Endothelial cell of umbilical vein (primary cell): ENCODE measurements around the gene GSPT1. TPM values are rescaled to one million over a fixed set of nuclear protein-coding genes. Genes with fewer than 3 reads are reported as not detected.
"Not testable (repeated sequence)": the region's sequence is repeated elsewhere in the genome, so short reads cannot be mapped to it uniquely, and the experiment has no call there.

Experiments
- BruUV-seq: library from RNA; stranded (reverse); fragments of 400-500 nt; replicated peaks from 2 replicates; lab custom pipeline; 2021; lab: Mats Ljungman, UMichigan
- CTCF ChIA-PET: fragments of 300-600, 350-600 bp; sonication (Branson Sonifier 250); formaldehyde crosslinking; loops from one replicate; lab custom pipeline; 2021; ENCODE audit warnings: antibody characterized with exemption, inconsistent platforms; lab: Charles Lee
- POLR2A ChIA-PET: fragments of 300-600, 350-600 bp; sonication (Branson Sonifier 250); formaldehyde crosslinking; loops from one replicate; lab custom pipeline; 2021; ENCODE audit warnings: antibody characterized with exemption, inconsistent platforms; lab: Charles Lee
- DNase-seq: peaks from one replicate; pipeline ENCODE4 v3.0.0-alpha.2; 2011; ENCODE audit warnings: low read depth, low spot score
- FAIRE-seq: peaks from 2 replicates; lab custom pipeline; 2011; peaks lifted over from hg19 to GRCh38; lab: Jason Lieb, UNC
- H2AFZ ChIP-seq: 2 replicates; pipeline ENCODE4 v1.6.0; 2012; ENCODE audit warnings: low read depth, low read length, control low read depth, inconsistent platforms
- H3K27ac ChIP-seq: 2 replicates; pipeline ENCODE4 v1.5.1; 2011; ENCODE audit warnings: low read depth, mild to moderate bottlenecking, control low read depth, low read length, moderate library complexity; ENCODE audit not compliant: insufficient read depth
- H3K27me3 ChIP-seq, 2 experiments: 2 replicates each; pipeline versions ENCODE4 v1.6.0 to v1.6.1; 2011; ENCODE audit warnings: low read length in 2 of 2, mixed read lengths in 1 of 2; ENCODE audit not compliant: control insufficient read depth in 2 of 2, insufficient read depth in 2 of 2
- H3K36me3 ChIP-seq, 2 experiments: 2 replicates in 1 of 2; 3 replicates in 1 of 2; pipeline ENCODE4 v1.5.1; 2011; ENCODE audit warnings: low read length in 2 of 2, mild to moderate bottlenecking in 1 of 2, moderate library complexity in 1 of 2; ENCODE audit not compliant: control insufficient read depth in 2 of 2, insufficient read depth in 2 of 2; ENCODE audit errors: extremely low read depth in 1 of 2
- H3K4me1 ChIP-seq: 3 replicates; pipeline ENCODE4 v1.5.1; 2011; ENCODE audit warnings: mild to moderate bottlenecking, low read length; ENCODE audit not compliant: control insufficient read depth, insufficient read depth; ENCODE audit errors: extremely low read depth
- H3K4me2 ChIP-seq: 2 replicates; pipeline ENCODE4 v1.6.1; 2011; ENCODE audit warnings: low read length, control low read depth, mixed read lengths; ENCODE audit not compliant: insufficient read depth
- H3K4me3 ChIP-seq, 3 experiments: fragments of 200-600 bp in 1 of 3; sonication (generic), shearing (Covaris generic) in 1 of 3; replicated peaks in 1 of 3; 2 replicates each; pipeline ENCODE4 v1.5.1; 2011 to 2016; ENCODE audit warnings: control low read depth in 3 of 3, low read length in 3 of 3, mild to moderate bottlenecking in 2 of 3, inconsistent platforms in 1 of 3, low read depth in 1 of 3, moderate library complexity in 1 of 3; ENCODE audit not compliant: insufficient read depth in 1 of 3
- H3K79me2 ChIP-seq: 2 replicates; pipeline ENCODE4 v1.6.0; 2012; ENCODE audit warnings: low read length, inconsistent platforms; ENCODE audit not compliant: control insufficient read depth, insufficient read depth
- H3K9ac ChIP-seq: replicated peaks from 2 replicates; pipeline ENCODE3; 2011; ENCODE audit warnings: low read length, control low read depth; ENCODE audit not compliant: insufficient read depth; ENCODE audit errors: extremely low read depth
- H3K9me1 ChIP-seq: replicated peaks from 3 replicates; pipeline ENCODE4 v1.6.0; 2011; ENCODE audit warnings: mild to moderate bottlenecking, low read length; ENCODE audit not compliant: control insufficient read depth, insufficient read depth; ENCODE audit errors: extremely low read depth
- H3K9me3 ChIP-seq: replicated peaks from 2 replicates; pipeline ENCODE4 v1.5.1; 2012; ENCODE audit warnings: low read length, inconsistent platforms; ENCODE audit not compliant: control insufficient read depth, insufficient read depth
- H4K20me1 ChIP-seq: replicated peaks from 2 replicates; pipeline ENCODE3; 2011; ENCODE audit warnings: mild to moderate bottlenecking, low read length; ENCODE audit not compliant: control insufficient read depth, insufficient read depth; ENCODE audit errors: extremely low read depth
- EZH2 ChIP-seq: IDR thresholded peaks from 2 replicates; pipeline ENCODE4 v1.6.1; 2012; ENCODE audit warnings: borderline replicate concordance, low read depth, mild to moderate bottlenecking, moderate library complexity, low read length, inconsistent platforms; ENCODE audit not compliant: severe bottlenecking
- FOS ChIP-seq: IDR thresholded peaks from 2 replicates; pipeline ENCODE4 v1.6.1; 2011; ENCODE audit warnings: mild to moderate bottlenecking, low read length, moderate library complexity, borderline replicate concordance; ENCODE audit not compliant: insufficient read depth
- GATA2 ChIP-seq: IDR thresholded peaks from 2 replicates; pipeline ENCODE4 v1.7.0; 2011; ENCODE audit warnings: low read depth, mild to moderate bottlenecking, moderate library complexity, mixed read lengths, low read length; ENCODE audit not compliant: insufficient read length, insufficient read depth
- JUN ChIP-seq: IDR thresholded peaks from 2 replicates; pipeline ENCODE4 v1.6.1; 2011; ENCODE audit warnings: borderline replicate concordance, low read depth; ENCODE audit not compliant: insufficient read length, insufficient read depth
- MYC ChIP-seq: IDR thresholded peaks from one replicate; pipeline ENCODE4 v1.6.1; 2011; ENCODE audit warnings: mild to moderate bottlenecking, low read depth, low read length
- POLR2A ChIP-seq: IDR thresholded peaks from 2 replicates; pipeline ENCODE4 v1.6.1; 2012; ENCODE audit warnings: low read depth, mild to moderate bottlenecking, control low read depth, low read length
- POLR2AphosphoS5 ChIP-seq: IDR thresholded peaks from 2 replicates; pipeline ENCODE4 v1.6.1; 2012; ENCODE audit warnings: low read depth, mild to moderate bottlenecking, control low read depth, low read length, moderate library complexity; ENCODE audit not compliant: insufficient read depth
- dilution Hi-C: fragments of 300-500 bp; cut with MboI; formaldehyde crosslinking; loops from one replicate; pipeline ENCODE4 v1.15.0; 2019; ENCODE audit warnings: low sequenced_read_pairs; ENCODE audit not compliant: extremely low pct_ligation_motif_present
- intact Hi-C: fragments of 100-400 bp; cut with micrococcal nuclease; formaldehyde crosslinking; loops from one replicate; pipeline ENCODE4 v1.10.0; 2022
- polyA plus RNA-seq, 4 experiments: library from polyadenylated mRNA; depleted of rRNA in 3 of 4; stranded (reverse) in 3 of 4; unstranded in 1 of 4; fragments of >200 nt; gene quantifications; 2 replicates each; pipeline versions ENCODE4 v1.2.1 to v1.2.3, GENCODE V29; 2011 to 2012; ENCODE audit warnings: missing spikeins in 1 of 4
- total RNA-seq: library from RNA; stranded (reverse); gene quantifications from 2 replicates; pipeline ENCODE4 v1.2.3, GENCODE V29; 2021
- TF ChIP-seq, protein P1 (sequence below), 2 donors: IDR thresholded peaks; 1 replicate in 1 of 2; 2 replicates in 1 of 2; pipeline ENCODE4 v1.5.1; 2011; ENCODE audit warnings: low read length in 2 of 2, mild to moderate bottlenecking in 2 of 2, moderate library complexity in 2 of 2, control low read depth in 1 of 2, inconsistent platforms in 1 of 2, low read depth in 1 of 2; ENCODE audit not compliant: insufficient read depth in 1 of 2; ENCODE audit errors: extremely low read depth in 1 of 2
- TF ChIP-seq, protein P2 (sequence below): IDR thresholded peaks from 2 replicates; pipeline ENCODE4 v1.6.1; 2011; ENCODE audit not compliant: insufficient read depth, insufficient read length

GSPT1 gene
- total and polyA plus RNA-seq, 2 donors (not counting 3 experiments of a cell fraction or from before 2014, with no cell fraction given): 40.3 to 152 TPM

- FAIRE-seq (no peak), DNase-seq (no peak)
- Histone ChIP-seq H3K27me3 (no peaks in the 10 kb centered on the region), H3K9me3 (no peaks in the 10 kb centered on the region), H3K4me1 (no peaks in the 10 kb centered on the region), H4K20me1 (no peaks in the 10 kb centered on the region), H3K79me2 (no peaks in the 10 kb centered on the region), H3K36me3 (no peaks in the 10 kb centered on the region), H2AFZ (no peak overlapping the region), H3K27ac (no peak overlapping the region), H3K9ac (no peak overlapping the region), H3K4me3 (no peak overlapping the region), H3K4me2 (no peak overlapping the region), H3K9me1 (no peaks in the 10 kb centered on the region)
- TF ChIP-seq, protein P1, sequence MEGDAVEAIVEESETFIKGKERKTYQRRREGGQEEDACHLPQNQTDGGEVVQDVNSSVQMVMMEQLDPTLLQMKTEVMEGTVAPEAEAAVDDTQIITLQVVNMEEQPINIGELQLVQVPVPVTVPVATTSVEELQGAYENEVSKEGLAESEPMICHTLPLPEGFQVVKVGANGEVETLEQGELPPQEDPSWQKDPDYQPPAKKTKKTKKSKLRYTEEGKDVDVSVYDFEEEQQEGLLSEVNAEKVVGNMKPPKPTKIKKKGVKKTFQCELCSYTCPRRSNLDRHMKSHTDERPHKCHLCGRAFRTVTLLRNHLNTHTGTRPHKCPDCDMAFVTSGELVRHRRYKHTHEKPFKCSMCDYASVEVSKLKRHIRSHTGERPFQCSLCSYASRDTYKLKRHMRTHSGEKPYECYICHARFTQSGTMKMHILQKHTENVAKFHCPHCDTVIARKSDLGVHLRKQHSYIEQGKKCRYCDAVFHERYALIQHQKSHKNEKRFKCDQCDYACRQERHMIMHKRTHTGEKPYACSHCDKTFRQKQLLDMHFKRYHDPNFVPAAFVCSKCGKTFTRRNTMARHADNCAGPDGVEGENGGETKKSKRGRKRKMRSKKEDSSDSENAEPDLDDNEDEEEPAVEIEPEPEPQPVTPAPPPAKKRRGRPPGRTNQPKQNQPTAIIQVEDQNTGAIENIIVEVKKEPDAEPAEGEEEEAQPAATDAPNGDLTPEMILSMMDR (IDR thresholded peaks at IDR 0.05; ENCODE audit: extremely low read depth in 1 of 2, insufficient read depth in 1 of 2, low read depth in 1 of 2, low read length in 2 of 2): no peak
- no peak for TF ChIP-seq JUN
- TF ChIP-seq, protein P2, sequence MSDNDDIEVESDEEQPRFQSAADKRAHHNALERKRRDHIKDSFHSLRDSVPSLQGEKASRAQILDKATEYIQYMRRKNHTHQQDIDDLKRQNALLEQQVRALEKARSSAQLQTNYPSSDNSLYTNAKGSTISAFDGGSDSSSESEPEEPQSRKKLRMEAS: no peak
- no peak for TF ChIP-seq POLR2A
- TF ChIP-seq GATA2: no peak
- TF ChIP-seq EZH2: no peak
- no peak for TF ChIP-seq FOS
- no peak for TF ChIP-seq POLR2AphosphoS5
- no peak for TF ChIP-seq MYC
- intact Hi-C loops (no loop called here), dilution Hi-C loops (no loop called here)
- ChIA-PET POLR2A (no interaction called here), CTCF (interaction anchor here (0.9 kb wide), 1 partner anchor 243 kb away, joined by 3 read pairs; no protein-coding TSS in a partner anchor)
- BruUV-seq: no TSS peak
These were observed 91.4 kb downstream of the GSPT1 start for GRCh38 chr16:11824362-11824761.

- FAIRE-seq, H2AFZ ChIP-seq, H3K9me1 ChIP-seq, H3K79me2 ChIP-seq, H3K9ac ChIP-seq, DNase-seq, CTCF ChIA-PET, H3K4me3 ChIP-seq, H3K4me2 ChIP-seq, intact Hi-C loops, H3K27me3 ChIP-seq, H4K20me1 ChIP-seq, POLR2A ChIA-PET, H3K4me1 ChIP-seq, H3K36me3 ChIP-seq, H3K27ac ChIP-seq, H3K9me3 ChIP-seq, BruUV-seq, dilution Hi-C loops: not testable (repeated sequence)
These were observed 92.1 kb downstream of the GSPT1 start for GRCh38 chr16:11823645-11824044.
